ENCODE data around the gene PSMD6.

DNA sequence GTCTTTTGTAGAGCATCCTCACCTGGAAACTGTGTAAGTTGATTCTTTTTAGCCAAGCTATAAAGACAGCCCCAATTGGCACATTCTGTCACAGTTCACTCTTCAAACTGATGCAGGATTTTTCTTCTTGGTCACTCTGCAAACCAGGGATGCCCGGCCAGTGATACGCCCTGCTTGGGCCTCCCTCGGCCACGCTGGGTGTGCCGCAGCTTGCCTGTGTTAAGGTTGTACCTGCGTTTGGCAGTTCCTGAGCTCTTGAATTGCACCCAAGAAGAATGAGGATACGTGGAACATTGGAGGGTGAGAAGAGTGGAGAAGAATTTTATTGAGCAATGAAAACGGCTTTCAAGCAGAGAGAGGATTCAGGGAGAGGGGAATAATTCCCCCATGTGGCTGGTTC is 49.9 kb downstream of the PSMD6 start:
- no peak for TF ChIP-seq POLR2A (IDR thresholded peaks at IDR 0.05)
- TF ChIP-seq, protein P1, sequence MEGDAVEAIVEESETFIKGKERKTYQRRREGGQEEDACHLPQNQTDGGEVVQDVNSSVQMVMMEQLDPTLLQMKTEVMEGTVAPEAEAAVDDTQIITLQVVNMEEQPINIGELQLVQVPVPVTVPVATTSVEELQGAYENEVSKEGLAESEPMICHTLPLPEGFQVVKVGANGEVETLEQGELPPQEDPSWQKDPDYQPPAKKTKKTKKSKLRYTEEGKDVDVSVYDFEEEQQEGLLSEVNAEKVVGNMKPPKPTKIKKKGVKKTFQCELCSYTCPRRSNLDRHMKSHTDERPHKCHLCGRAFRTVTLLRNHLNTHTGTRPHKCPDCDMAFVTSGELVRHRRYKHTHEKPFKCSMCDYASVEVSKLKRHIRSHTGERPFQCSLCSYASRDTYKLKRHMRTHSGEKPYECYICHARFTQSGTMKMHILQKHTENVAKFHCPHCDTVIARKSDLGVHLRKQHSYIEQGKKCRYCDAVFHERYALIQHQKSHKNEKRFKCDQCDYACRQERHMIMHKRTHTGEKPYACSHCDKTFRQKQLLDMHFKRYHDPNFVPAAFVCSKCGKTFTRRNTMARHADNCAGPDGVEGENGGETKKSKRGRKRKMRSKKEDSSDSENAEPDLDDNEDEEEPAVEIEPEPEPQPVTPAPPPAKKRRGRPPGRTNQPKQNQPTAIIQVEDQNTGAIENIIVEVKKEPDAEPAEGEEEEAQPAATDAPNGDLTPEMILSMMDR (IDR thresholded peaks at IDR 0.05): no peak

Data from Peyer's patch (tissue), 4 donors.